Neural crest cell (in vitro differentiated cells): ENCODE measurements around the gene CARHSP1. TPM values are rescaled to one million over a fixed set of nuclear protein-coding genes. Genes with fewer than 3 reads are reported as not detected.

Experiments used
- DNase-seq: peaks from one replicate; pipeline ENCODE4 v3.0.0; 2021; ENCODE audit warnings: low read depth, mixed read lengths, low spot score
- H3K27ac Mint-ChIP-seq: one replicate; pipeline ENCODE4 v1.8.0; 2021; ENCODE audit warnings: mild to moderate bottlenecking, mixed read lengths; ENCODE audit not compliant: unreplicated experiment
- H3K27me3 Mint-ChIP-seq: 2 replicates; pipeline ENCODE4 v1.8.0; 2021; ENCODE audit warnings: low read depth, mild to moderate bottlenecking, mixed read lengths
- H3K36me3 Mint-ChIP-seq: 2 replicates; pipeline ENCODE4 v1.8.0; 2021; ENCODE audit warnings: low read depth, mild to moderate bottlenecking, mixed read lengths
- H3K4me1 Mint-ChIP-seq: 2 replicates; pipeline ENCODE4 v1.8.0; 2021; ENCODE audit warnings: mixed read lengths
- H3K4me3 Mint-ChIP-seq: one replicate; pipeline ENCODE4 v1.8.0; 2021; ENCODE audit warnings: mild to moderate bottlenecking, mixed read lengths
- H3K9me3 Mint-ChIP-seq: 2 replicates; pipeline ENCODE4 v1.8.0; 2021; ENCODE audit warnings: mixed read lengths
- CTCF ChIP-seq: fragments of 200-600 bp; sonication (generic); conservative IDR thresholded peaks from 2 replicates; pipeline ENCODE4 v1.5.0; 2021; ENCODE audit warnings: antibody characterized with exemption, mild to moderate bottlenecking
- total RNA-seq: library from RNA; stranded (reverse); gene quantifications from 2 replicates; pipeline ENCODE4 v1.2.1, GENCODE V29; 2021

CARHSP1 gene
- total RNA-seq, 1 donor from 2014 or later = 147 TPM

- Mint-ChIP-seq H3K9me3 (no peaks in the 10 kb centered on the region), H3K4me3 (no peak overlapping the region), H3K4me1 (peaks cover 5% of the 10 kb centered on the region), H3K36me3 (peaks cover 32% of the 10 kb centered on the region), H3K27me3 (no peaks in the 10 kb centered on the region), H3K27ac (no peak overlapping the region)
- no peak for DNase-seq
- TF ChIP-seq CTCF = no peak
These were observed 49.3 kb downstream of the CARHSP1 start for GRCh38 chr16:8819411-8820034.

DNA sequence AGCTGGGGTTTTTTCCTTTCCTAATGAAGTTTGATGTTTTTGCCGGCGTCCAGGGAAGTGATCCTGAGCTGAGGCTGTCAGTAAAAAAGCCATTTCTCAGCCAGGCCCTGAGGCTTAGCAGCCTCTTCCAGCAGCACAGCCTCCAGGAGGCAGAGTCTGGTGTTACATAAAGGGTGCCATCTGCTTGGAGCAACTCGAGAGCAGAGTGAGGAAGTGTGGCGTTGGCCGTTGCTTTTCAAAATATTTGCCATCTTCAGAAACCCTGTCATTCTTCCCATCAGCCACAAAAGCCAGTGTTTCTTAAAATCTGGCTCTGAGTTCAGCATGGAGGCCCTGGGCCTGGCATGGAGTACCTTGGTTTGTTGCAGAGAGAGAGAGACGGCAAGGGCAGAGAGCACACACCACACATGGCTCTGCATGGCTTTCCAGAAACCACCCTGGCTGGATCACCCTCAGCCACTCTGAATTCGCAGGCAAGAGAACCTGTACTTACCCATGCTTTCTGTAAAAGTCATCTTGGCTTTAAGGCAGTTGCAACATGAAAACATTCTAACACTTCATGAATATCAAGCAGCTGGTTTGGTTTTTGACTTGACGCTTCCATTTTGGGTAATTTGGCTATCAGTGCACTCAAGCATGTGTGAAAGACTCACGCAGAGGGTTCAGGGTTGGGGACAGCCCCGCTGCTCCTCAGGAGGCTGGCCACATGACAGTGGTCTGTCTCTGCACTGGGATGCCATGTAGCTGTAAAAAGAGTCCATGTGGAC, 50.1 kb downstream of the CARHSP1 start:
- Mint-ChIP-seq H3K9me3 (no peaks in the 10 kb centered on the region), H3K4me3 (no peak overlapping the region), H3K27ac (no peak overlapping the region), H3K36me3 (peaks cover 27% of the 10 kb centered on the region), H3K27me3 (no peaks in the 10 kb centered on the region), H3K4me1 (peaks cover 5% of the 10 kb centered on the region)
- TF ChIP-seq CTCF = no peak
- no peak for DNase-seq

DNA sequence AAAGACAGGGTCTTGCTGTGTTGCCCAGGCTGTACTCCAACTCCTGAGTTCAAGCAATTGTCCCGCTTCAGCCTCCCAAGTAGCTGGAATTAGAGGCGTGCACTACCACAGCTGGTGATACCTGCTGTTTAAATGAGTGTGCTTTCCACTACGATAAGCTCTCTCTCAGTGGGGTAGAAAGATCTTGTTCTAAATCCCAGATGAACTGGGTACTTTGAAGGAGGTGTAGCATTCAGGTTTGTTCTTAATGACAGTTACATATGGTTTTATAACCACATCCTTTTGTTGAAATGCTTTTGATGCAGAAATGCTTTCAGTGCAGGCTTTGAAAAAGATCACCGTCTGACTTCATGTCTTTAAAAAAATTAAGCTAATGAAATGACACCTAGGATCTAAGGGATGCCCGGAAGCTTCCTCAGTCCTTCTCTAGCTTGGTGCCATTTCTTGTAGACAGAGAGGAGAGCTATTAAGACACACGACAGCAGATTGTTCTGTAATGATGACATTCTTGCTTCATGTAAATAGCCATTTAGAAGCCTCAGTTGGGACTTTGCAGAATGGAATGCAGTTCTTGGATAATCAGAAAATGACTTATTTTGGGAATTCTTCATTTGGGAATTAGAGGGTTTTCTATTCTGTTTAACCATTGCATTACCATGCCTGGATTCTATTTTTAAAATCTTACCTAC, 51.7 kb downstream of the CARHSP1 start:
- H3K36me3 Mint-ChIP-seq = peaks cover 23% of the 10 kb centered on the region
- H3K4me1 Mint-ChIP-seq = peaks cover 5% of the 10 kb centered on the region
- no peak for TF ChIP-seq CTCF

DNA sequence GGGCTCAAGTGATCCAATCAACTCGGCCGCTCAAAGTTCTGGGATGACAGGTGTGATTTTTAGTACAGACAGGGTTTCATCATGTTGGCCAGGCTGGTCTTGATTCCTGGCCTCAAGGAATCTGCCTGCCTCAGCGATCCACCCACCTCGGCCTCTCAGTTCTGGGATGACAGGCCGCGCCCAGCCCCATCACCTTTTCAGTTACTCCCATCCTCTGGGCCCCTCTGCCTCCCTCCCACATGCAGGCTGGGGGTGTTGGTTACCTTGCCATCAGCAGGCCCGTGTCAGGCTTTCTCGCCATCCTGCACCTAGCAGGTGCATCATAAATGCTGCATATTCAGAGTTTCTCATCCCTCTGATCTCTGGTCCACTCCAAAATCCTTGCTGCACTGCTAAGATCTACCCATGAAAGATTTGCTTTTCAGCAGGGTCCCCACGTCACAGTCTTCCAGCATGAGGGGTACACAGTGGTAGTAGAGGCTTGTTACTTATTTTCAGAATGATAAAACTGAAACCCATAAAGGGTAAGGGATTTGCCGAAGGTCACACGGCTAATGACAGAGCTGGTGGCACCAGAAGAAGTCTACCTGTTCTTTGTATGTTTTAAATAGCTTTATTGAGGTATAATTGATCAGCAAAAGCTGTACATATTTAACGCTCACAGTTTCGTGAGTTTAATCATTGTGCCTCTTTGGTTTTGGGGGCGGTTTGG, 54.6 kb downstream of the CARHSP1 start:
- no peak for DNase-seq
- no peaks in the 10 kb centered on the region for H3K9me3 Mint-ChIP-seq
- H3K4me1 Mint-ChIP-seq = peaks cover 4% of the 10 kb centered on the region
- peak overlapping the region; percentile 62 for H3K27ac Mint-ChIP-seq
- H3K4me3 Mint-ChIP-seq = no peak overlapping the region
- no peak for TF ChIP-seq CTCF
- no peaks in the 10 kb centered on the region for H3K27me3 Mint-ChIP-seq
- H3K36me3 Mint-ChIP-seq = peaks cover 20% of the 10 kb centered on the region

More for the DNA sequence above, 51.7 kb downstream of the CARHSP1 start:
- no peak overlapping the region for H3K27ac Mint-ChIP-seq
- H3K27me3 Mint-ChIP-seq = no peaks in the 10 kb centered on the region
- no peaks in the 10 kb centered on the region for H3K9me3 Mint-ChIP-seq
- H3K4me3 Mint-ChIP-seq = no peak overlapping the region
- no peak for DNase-seq

DNA sequence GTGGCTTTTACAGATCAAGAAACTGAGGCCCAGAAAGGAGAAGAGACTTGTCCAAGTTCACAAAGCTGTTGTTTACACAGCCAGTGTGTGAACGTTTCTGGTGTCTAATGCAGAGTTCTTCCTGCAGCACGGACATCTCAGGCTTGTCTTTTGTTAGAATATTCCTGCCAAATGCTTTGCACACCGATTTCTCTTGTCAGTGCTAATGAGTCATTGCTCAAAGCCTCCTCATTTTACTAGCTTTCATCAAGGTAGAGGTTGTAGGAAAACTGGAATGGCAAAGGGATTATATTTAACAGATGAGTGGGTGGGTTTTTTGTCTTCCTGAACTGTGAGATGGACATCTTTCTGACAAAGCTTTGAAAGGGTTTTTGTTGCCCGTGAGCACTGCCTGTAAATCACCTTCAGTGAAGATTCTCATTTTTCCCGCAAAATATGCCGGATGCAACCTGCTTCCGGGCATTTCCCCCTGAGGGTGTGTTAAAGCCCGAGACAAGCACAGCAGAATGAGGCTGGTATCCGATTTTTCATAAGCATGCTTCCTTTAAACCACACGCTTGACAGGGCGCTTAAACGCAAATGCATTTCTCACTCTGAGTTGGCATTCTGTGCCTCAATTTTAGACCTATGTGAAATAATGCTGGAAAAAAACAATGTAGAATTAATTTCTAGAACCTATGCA, 56.5 kb downstream of the CARHSP1 start:
- Mint-ChIP-seq H3K27me3 (no peaks in the 10 kb centered on the region), H3K36me3 (peaks cover 21% of the 10 kb centered on the region), H3K9me3 (no peaks in the 10 kb centered on the region), H3K4me3 (no peak overlapping the region), H3K4me1 (no peaks in the 10 kb centered on the region), H3K27ac (no peak overlapping the region)
- no peak for TF ChIP-seq CTCF
- no peak for DNase-seq
